GM18873 (cell line): ENCODE data around the gene PLEKHG7.
"Not testable (repeated sequence)": the region's sequence is repeated elsewhere in the genome, so short reads cannot be mapped to it uniquely, and the experiment has no call there.

Experiments
- ATAC-seq: cut with Tn5 transposase; IDR thresholded peaks from one replicate; pipeline ENCODE4 v1.9.1; 2021; ENCODE audit warnings: mild to moderate bottlenecking, moderate library complexity, moderate number of reproducible peaks; ENCODE audit not compliant: unreplicated experiment, low FRiP score

PLEKHG7 gene

DNA sequence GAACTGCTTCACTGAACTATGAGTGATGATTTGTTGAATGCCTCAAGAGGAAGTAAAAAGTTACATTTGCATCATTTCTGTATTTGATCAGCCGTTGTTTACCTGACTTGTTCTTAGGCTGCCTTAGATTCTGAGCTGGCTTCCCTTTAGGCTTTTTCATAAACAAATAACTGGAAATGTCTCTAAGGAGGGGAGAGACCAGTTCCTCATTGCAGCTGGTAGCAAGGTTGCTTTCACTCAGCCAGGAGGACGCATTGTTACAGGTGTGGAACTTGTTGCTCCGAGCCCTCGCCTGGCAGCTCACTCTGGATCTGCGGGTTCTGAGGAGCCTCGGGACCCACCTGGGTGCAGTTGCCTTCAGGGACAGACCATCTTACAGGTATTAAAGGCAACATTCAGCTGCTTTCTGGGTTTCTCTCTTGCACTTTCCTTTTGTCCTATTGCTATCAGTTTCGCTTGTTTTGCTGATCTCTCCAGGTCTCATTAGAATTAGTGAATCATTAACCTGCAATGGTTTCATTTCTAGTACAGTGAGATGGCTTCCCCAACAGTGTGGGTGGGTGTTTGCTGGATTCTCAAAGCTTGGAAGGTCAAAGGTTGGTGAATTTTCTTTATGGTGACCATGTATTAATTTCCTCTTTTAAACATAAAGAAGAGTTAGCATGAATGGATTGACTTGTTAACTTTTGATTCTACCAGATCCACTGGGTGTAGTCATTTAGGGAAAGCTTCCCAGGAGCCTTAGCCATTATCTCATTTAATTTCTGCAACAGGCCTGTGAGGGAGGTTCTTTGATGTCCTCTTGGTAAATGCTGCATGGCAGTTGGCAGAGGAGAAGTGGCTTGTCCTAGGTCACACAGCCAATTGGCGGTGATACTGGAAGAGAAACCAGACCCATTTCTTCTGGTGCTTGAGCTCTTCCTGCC, at the start of gene PLEKHG7:
TSS of gene PLEKHG7 (plus strand) at position 236 of the 926 bp plus-strand sequence. CDS start 3,643 bp downstream, outside the sequence.
- ATAC-seq, result peak; percentile 94

- not testable (repeated sequence) for ATAC-seq
These were observed 48.5 kb upstream of the PLEKHG7 start for GRCh38 chr12:92654256-92654655.

GRCh38 chr12:92654929-92655328, 47.9 kb upstream of the PLEKHG7 start:
- ATAC-seq, result no peak

GRCh38 chr12:92656911-92657310, 45.9 kb upstream of the PLEKHG7 start:
- ATAC-seq, result no peak

DNA sequence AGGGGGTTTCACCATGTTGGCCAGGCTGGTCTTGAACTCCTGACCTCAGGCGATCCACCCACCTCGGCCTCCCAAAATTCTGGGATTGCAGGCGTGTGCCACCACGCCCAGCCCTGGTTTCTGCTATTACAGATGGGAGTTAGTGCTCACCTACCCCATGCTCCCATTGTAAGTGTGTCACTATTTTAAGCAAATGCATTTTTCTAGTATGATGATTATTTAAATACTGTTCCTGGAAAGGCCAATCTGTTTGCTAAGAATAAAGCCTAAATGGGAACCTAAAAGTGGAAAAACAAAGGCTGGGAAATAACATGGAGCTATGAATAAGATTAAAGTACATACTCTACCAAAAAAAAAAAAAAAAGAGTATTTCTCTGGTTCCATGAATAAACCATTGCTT, 45.0 kb upstream of the PLEKHG7 start:
- ATAC-seq, result no peak

- no peak for ATAC-seq
These were observed 44.2 kb upstream of the PLEKHG7 start for GRCh38 chr12:92658611-92659010.

- ATAC-seq, result no peak
These were observed 41.5 kb upstream of the PLEKHG7 start for GRCh38 chr12:92661269-92661668.

GRCh38 chr12:92665496-92665895, 37.3 kb upstream of the PLEKHG7 start:
- ATAC-seq, result no peak

DNA sequence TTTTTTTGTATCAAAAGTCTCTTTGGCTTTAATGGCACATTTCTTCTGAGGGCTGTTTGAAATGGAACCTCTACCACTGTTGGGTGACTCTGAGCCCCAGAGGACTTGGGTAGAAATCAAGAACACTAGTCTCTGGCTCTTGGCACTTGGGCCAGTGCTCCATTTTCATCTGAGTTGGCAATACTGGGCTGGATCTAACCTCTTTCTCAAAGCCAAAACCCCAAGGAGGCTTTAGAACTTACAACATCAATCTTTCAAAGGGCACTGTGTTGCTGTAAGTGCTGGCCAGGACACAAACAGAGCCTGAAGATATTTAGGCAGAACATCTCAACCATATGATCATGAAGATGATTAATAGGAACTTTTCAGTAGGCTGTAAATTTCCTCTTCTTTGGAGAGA, 34.0 kb upstream of the PLEKHG7 start:
- ATAC-seq, result no peak

DNA sequence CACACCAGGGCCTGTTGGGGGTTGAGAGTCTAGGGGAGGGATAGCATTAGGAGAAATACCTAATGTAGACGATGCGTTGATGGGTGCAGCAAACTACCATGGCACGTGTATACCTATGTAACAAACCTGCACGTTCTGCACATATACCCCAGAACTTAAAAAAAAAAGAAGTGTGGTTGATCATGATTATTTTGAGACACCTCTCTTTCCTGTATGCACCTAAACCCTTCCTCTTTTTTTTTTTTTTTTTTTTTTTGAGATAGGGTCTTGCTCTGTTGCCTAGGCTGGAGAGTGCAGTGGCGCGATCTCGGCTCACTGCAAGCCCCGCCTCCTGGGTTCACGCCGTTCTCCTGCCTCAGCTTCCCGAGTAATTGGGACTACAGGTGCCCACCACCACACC, 31.3 kb upstream of the PLEKHG7 start:
- not testable (repeated sequence) for ATAC-seq

DNA sequence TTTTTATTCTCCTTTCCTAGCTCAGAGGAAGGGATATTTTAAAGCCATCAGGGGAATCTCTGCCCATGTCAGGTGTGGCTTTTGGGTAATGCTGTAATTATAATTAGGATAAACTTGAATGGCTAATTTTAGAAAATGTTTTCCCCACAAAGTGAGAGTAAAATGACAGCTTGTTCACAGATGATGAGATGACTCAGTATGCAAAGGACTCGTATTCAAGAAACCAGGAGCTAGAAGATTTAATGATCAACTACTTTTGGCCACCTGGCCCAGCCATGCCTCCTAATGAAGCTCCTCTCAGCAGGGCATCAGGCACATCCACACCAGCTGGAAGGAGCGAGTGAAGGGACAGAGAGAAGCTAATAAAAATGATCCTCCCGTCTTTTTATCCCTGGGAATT, 29.0 kb upstream of the PLEKHG7 start:
- ATAC-seq, result peak; percentile 95

DNA sequence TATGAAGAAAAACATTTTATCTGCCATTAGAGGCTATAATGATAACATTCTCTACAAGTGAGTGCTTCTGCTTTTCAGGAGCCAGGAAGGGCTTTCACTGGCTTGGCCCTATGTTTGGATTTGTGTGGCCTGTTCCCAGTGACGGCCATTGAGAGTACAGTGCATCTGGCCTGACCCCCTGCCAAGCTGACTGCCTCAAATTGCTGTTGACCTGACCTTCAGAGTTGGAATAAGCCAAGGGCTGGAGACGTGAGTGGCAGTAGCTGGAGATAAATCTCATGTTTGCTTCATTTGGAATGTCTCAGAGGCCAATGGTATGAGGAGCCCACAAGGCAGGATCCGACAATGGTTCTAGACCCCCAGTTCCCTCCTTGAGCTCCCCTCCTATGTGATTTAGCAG, 28.3 kb upstream of the PLEKHG7 start:
- no peak for ATAC-seq

DNA sequence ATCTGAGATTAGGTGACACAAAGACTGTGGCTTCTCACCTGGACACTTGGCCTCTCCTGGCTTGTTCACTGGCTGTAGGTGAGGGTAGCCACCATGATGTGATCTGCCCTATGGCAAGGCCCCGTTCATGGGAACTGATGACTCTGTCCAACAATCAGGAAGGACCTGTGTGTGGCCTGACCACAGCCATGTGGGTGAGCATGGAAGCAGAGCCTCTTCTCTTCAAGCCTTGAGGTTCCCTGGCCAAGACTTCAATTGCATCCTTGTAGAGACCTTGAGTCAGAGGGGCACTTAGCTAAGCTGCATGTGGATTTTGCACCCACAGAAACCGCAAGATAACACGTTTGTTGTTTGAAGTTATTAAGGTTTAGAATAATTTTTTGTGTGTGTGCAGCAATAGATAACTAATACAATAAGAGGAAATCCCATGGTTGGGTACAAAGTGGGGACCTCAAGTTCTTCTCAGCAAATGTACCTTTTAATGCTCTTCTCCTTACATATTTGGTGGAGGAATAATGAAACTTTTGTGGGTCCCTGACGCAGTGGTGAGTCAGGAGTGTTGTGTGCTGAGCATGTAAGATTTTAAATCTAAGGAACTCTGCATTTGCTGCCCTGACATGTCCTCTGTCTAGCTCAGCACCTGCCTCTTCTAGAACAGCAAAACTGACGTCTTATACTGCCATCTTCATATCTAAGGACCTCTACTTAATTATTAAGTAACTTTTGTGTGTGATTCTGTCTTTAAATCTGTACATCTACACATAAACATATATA, 27.5 kb upstream of the PLEKHG7 start:
- no peak for ATAC-seq

DNA sequence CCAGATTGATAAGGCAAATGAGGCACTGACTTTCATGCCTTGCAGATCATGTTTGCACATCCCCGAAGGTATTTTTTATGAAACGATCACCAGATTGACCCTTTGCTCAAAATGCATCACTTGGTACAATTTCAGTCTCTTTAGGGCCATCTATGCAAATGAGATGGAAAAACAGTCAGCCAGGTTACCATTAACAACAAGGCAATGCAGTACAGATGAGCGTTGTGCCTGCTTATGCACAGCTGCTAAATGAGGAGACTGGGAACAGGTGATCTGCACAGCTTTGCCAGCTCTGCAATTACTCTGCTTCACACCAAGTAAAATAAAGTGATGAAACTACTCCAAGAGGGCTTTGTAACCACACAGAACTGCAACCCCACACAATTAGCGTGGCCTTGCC, 26.1 kb upstream of the PLEKHG7 start:
- no peak for ATAC-seq

DNA sequence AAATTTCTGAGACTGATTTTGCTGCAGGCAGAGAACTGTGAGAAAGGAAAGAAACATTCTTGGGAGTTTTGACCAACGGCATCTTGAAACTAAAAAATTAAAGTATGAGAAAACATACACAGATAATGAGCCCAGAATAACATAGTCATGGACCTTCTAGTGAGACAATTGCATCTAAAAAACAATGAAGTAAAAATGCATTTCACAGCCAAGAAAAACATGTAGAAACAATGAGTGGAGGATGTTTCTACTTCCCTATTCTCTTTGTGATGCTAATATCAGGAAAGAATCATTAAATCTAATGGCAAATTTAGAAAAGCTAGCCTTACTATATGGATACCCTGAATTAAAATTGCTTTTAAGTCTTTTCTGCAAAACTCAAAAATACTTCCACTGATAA, 12.2 kb upstream of the PLEKHG7 start:
- no peak for ATAC-seq

DNA sequence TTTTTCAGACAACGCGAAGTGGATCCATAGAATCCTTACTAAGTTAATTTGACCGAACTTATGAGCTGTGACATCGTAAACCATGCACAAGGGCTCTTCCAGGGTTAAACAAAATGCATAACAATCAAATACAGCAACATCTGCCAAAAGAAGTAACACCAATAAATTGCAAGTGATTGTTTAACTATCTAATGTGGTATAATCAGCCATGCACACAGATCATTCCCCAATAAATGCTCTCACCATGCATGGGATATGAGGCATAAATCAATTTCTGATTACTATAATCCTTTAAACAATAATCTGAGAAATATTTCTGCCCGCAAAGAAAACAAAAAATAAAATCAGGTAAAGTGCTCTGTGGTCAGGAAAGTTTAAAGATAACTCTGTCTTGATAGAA, 7.7 kb upstream of the PLEKHG7 start:
- no peak for ATAC-seq

DNA sequence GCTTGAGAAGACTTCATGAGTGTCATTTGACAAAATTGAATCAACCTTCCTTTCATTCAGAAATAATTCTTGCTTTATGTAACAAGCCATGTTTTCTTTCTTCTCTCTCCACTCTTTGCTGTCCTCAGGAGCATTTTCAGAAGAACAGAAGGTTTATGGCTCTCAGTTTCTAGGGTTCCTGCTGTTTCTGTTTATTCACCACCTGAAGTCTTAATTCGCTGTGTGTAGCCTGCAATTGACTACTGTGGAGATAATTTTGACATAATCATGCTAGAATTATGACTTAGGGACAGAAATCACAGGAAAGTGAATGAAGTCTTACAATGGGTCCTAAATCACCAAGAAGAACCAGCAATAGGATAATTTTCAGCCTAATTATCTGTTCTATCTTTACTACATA, 7.2 kb upstream of the PLEKHG7 start:
- no peak for ATAC-seq

- ATAC-seq, result no peak
These were observed 6.6 kb upstream of the PLEKHG7 start for GRCh38 chr12:92696216-92696615.

DNA sequence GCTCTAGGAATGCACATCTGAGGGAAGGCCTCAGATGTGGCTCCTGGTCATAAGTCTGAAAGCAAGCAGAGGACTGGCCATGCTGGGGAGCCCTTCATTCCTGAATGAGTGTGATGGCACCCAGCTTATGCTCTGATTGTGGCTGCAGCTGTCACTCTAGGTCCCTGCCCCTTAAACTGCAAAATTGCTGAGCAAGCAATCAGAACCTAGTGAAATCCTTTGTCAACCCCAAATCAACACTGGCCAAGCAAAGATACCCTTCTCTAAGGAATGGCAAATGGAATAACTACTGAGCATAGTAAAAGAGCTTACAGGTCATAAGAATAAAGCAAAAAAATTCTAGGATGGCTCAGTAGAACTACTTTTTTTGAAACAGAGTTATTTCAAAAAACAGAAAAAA, 4.3 kb upstream of the PLEKHG7 start:
- ATAC-seq, result no peak

DNA sequence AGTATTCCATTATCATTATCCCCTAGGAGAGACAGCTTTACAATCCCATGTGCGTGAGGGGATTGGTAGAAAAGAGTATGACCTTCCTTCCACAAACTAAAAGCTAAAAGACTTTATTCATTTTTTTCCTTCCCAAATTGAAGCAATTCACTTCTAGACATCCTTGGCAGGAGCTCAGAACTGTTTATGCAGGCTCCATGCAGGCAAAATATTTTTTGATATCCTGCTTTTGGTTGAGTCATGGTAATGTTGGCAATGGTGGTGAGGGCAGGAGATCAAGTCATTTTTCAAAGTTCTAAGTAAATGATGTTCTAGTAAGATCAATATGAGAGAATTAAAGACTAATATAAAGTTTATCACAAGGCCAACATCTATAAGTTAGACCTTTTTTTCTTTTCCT, 1.3 kb upstream of the PLEKHG7 start:
- ATAC-seq, result no peak

DNA sequence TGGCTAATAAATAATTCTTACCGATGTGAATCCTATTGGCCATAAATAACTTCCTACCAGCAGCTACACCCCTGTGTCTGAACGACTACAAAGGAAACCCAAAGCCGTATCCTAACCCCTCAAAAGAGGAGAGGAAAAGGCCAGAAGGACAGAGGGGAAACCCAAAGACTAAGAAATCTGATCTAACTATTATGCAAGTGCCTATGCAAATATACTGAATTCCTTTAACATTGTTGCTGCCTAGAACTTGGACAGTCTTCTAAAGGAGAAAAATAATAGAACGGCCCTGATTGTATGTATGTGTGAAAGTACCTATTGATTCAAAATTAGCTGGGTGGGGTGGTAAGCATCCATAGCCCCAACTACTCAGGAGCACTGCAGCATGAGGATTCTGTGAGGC, 997 bp downstream of the PLEKHG7 start:
- ATAC-seq, result no peak

- ATAC-seq, result no peak
These were observed 3.8 kb downstream of the PLEKHG7 start for GRCh38 chr12:92706594-92706993.
